GM19463 (cell line): ENCODE measurements around the gene OR2T5.
"Not testable (repeated sequence)": the region's sequence is repeated elsewhere in the genome, so short reads cannot be mapped to it uniquely, and the experiment has no call there.

Experiments
- ATAC-seq: cut with Tn5 transposase; IDR thresholded peaks from one replicate; pipeline ENCODE4 v1.9.1; 2021; ENCODE audit warnings: mild to moderate bottlenecking, moderate library complexity; ENCODE audit not compliant: unreplicated experiment

OR2T5 gene

GRCh38 chr1:248488289-248488688 lies at the start of gene OR2T5:
Gene OR2T5, plus strand, starts transcription at chr1:248488589. Its CDS starts 0 bp downstream, at chr1:248488589.
- not testable (repeated sequence) for ATAC-seq

GRCh38 chr1:248438668-248439067 lies 49.7 kb upstream of the OR2T5 start:
- ATAC-seq, result not testable (repeated sequence)

- not testable (repeated sequence) for ATAC-seq
Observed at GRCh38 chr1:248439283-248439682, 49.1 kb upstream of the OR2T5 start.

GRCh38 chr1:248442500-248443277 lies 45.7 kb upstream of the OR2T5 start:
- not testable (repeated sequence) for ATAC-seq

- not testable (repeated sequence) for ATAC-seq
Observed at GRCh38 chr1:248444603-248445002, 43.8 kb upstream of the OR2T5 start.

GRCh38 chr1:248445399-248445798 lies 43.0 kb upstream of the OR2T5 start, which contains the start of gene OR2T2:
Gene OR2T2, plus strand, starts transcription at chr1:248445637. Its CDS starts 7,161 bp downstream, at chr1:248452798.
- not testable (repeated sequence) for ATAC-seq

GRCh38 chr1:248448409-248449074 lies 39.8 kb upstream of the OR2T5 start:
- ATAC-seq, result peak; percentile 48

GRCh38 chr1:248449821-248450465 lies 38.4 kb upstream of the OR2T5 start:
- not testable (repeated sequence) for ATAC-seq

- ATAC-seq, result peak; percentile 45
Observed at GRCh38 chr1:248450466-248451145, 37.8 kb upstream of the OR2T5 start.

- not testable (repeated sequence) for ATAC-seq
Observed at GRCh38 chr1:248453619-248454018, 34.8 kb upstream of the OR2T5 start.

- not testable (repeated sequence) for ATAC-seq
Observed at GRCh38 chr1:248455045-248455444, 33.3 kb upstream of the OR2T5 start.

GRCh38 chr1:248456635-248457034 lies 31.8 kb upstream of the OR2T5 start:
- not testable (repeated sequence) for ATAC-seq

- not testable (repeated sequence) for ATAC-seq
Observed at GRCh38 chr1:248459117-248459516, 29.3 kb upstream of the OR2T5 start.

GRCh38 chr1:248471154-248471553 lies 17.2 kb upstream of the OR2T5 start:
- ATAC-seq, result no peak

- ATAC-seq, result not testable (repeated sequence)
Observed at GRCh38 chr1:248472111-248472510, 16.3 kb upstream of the OR2T5 start.

- ATAC-seq, result not testable (repeated sequence)
Observed at GRCh38 chr1:248473051-248473450, 15.3 kb upstream of the OR2T5 start, which contains the start of gene OR2T3. Gene OR2T3, plus strand, starts transcription at chr1:248473351. Its CDS starts 0 bp downstream, at chr1:248473351.

GRCh38 chr1:248475660-248476059 lies 12.7 kb upstream of the OR2T5 start:
- ATAC-seq, result peak; percentile 45

GRCh38 chr1:248481686-248482579 lies 6.5 kb upstream of the OR2T5 start:
- ATAC-seq, result peak; percentile 69

GRCh38 chr1:248496661-248497060 lies 8.3 kb downstream of the OR2T5 start:
- ATAC-seq, result not testable (repeated sequence)
